Activated effector memory CD4-positive, alpha-beta T cell treated with anti-CD3 and anti-CD28 coated beads, Interleukin-2, amount 50 U/mL, for 16 hours (primary cell): Measurements from ENCODE around the gene LPAR2.

Experiments
- DNase-seq: peaks from one replicate; pipeline ENCODE4 v3.0.0-alpha.2; 2020

Gene LPAR2

DNA sequence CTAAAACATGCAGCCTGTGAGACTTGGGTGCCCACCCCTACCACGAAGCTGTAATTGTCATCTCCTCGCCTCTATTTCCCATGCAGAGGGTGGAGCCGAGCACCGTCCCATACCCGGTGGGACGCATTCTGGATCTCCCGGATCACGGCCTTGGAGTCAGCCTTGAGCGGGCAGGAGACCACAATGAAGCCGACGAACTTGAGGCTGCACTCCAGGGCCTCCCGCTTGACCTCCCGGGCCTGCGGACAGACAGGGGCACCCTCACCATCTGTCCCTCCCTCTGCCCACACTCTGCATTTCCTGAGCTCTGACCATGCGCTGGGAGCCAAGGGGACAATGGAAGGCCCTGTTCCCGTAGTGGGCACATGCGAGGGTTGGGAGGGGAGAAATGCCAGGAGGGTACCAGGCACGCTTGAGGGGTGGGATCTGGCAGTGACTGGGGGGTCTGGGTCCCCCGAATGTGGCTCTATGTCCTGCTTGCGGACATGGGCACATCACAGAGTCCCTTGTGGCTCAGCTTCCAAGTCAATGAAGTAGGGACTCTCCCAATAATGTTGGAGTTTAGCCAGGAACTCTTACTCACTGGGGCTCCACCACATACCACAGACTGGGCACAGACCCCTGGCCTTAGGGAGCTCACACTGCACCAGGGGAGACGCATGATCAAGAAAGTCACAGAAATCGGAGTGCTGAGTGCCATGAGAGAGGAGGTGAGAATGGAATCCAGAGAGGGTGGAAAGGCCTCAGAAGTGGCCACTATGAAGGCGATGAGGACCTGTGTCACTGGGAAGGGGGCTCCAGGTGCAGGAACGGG is 24.7 kb upstream of the LPAR2 start:
- DNase-seq, result no peak

DNA sequence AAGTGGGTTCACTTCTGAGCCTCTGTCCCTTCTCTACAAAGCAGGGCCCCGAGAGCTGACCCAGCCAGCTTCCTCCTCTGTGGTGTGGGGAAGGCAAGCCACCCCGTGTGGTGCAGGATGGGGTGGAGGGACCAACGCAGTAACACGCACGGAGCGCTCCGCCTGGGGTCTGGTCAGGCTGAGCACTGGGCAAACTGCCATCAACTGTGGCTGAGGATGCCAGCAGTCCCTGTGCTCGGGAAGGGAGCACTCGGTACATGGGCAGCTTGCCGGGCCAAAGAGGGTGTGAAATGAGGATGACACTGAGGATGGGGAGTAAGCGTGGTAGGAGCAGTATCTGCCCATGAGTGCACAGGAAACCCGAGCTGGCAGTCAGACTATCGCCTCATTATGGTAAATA is 23.1 kb upstream of the LPAR2 start:
- no peak for DNase-seq

DNA sequence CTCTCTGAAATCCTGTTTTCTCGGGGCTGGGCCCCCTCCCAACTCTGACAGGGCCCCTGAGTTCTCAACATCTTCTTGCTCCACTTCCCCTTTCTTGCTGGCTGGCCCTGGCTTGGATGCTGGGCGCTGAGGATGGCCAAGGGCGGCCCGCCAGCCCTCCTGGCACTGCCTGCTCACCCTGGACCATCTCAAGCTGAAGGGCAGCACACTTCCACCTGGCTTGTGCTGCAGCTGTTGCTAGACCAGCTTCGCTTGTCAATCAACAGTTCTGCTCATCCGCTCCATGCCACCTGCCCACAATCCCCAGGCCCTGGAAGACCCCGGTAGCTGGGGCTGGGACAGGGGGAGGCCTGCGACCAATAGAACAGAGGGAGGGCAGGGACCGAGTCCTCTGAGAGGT is 22.3 kb upstream of the LPAR2 start:
- no peak for DNase-seq

- DNase-seq, result no peak
These were observed 21.6 kb upstream of the LPAR2 start for GRCh38 chr19:19649580-19649995.

DNA sequence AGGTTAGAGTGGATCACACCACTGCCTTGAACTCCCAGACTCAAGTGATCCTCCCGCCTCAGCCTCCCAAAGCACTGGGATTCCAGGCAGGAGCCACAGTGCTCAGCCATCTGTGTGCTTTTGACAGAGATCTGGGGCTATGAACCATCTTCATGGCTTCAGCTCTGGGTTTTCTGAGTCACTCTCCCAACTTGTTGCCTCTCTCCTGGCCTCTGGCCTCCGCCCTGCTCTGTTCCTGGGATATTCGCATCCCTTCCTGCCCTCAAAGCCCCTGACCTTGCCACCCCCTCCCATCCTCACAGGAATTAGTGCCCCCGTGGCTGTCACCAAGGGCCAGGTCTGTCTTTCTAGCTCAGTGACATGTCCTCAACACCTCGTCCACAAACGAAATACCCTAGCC is 21.1 kb upstream of the LPAR2 start:
- DNase-seq, result no peak

- DNase-seq, result peak; percentile 61
These were observed 19.2 kb upstream of the LPAR2 start for GRCh38 chr19:19647037-19647835.

GRCh38 chr19:19645233-19645870 is 17.3 kb upstream of the LPAR2 start:
- DNase-seq, result no peak

GRCh38 chr19:19644054-19644388 is 16.0 kb upstream of the LPAR2 start:
- no peak for DNase-seq

DNA sequence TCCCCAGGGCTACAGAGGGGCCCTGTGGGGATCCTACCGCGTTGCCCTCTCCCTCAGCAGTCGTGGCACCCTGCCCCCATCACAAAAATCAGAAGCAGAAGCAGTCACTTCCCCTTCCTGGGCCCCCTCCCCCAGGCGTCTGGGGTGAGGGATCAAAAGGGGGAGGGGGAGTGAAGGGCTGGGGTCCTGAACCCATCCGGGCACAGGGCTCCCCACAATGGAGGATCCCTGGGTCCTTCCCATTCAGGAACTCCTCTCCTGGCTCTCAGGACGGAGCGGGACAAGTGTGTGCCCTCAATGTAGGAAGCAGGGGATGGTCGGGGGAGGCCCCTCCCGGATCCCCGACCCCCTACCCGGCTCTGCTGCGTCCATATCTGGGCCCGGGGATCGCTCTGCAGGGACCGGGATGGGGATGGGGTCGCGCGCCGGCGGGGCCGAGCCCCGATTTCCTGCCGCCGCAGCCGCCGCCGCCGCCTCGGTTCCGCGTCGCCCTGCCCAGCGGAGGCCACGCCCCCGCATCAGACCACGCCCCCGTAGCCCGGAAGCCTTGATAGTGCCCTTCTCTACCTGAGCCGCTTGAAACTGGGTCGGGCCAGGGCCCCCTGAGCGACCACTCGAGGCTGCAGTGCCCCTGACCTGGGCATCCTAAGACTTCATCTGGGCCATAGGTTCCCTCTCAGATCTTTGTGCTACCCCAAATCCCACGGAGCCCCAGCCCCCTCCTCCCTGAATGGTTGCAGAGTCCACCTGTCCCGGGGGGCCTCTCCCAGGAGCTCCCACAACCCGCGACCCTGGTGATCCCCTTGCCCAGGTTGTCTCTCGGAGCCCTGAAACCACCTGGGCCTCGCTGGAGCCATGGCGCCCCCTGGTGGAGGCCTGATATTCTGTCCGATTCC is 15.4 kb upstream of the LPAR2 start, which contains the start of gene GMIP:
TSS of gene GMIP (minus strand) at position 500 of the 896 bp plus-strand sequence. CDS start at position 372, 128 bp downstream.
- DNase-seq, result peak; percentile 94

DNA sequence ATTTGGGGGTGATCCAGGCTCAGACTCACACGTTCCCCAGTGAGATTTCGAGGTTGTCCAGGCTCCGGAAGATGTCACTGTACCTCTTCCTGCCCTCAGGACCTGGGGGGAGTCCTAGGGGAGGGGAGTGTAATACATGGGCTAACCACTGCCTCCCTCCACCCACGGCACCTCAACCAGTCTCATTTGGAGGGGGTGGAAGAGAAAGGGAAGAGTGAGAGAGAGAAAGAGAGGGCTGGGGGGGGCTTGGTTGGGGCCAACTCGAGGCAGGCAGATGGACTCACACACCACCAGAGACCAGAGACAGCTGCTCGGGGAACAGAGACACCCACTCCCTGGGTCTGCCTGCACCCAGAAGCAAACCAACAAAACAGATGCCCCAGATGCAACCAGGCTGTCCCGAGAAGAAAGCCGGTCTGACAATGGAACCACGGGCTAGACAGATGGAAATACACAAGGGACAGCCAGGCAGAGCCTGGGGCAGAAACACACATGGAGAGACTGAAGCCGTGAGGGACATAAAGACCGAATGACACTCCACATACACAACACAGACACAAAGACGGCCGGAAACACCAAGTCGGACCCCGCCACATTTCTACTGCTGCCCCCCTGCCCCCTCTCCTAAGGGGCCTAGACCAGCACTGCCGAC is 14.6 kb upstream of the LPAR2 start:
- peak; percentile 79 for DNase-seq

GRCh38 chr19:19637523-19638251 is 9.7 kb upstream of the LPAR2 start:
- DNase-seq, result no peak

- DNase-seq, result no peak
These were observed 9.1 kb upstream of the LPAR2 start for GRCh38 chr19:19637186-19637522.

DNA sequence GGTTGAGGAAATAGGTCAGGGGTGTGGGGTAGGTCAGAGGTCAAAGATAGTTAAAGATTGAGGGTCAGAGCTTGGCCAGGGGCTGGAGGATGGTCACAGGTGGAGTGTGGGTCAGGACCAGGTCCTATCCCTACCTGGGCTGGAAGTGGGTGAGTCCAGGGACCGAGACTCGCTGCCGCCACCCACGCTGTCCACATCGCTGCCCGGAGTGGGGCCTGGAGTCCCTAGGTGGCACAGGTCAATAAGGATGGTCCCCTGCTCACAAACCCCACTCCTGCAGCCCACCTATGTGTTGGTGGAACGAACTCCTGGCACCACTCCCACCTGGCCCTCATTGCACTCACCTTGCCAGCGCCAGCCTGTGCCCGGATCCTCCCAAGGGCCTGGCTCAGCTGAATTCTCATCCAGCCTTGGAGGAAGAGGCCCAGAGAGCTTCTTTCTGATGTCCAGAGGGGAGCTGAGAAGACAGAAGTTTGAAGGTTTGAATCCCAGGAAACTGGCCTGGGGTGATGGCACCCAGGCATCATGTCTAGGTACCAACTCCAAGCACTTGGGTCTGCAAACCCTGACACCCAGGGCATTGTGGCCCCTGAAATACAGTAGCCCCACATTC is 8.7 kb upstream of the LPAR2 start:
- no peak for DNase-seq

DNA sequence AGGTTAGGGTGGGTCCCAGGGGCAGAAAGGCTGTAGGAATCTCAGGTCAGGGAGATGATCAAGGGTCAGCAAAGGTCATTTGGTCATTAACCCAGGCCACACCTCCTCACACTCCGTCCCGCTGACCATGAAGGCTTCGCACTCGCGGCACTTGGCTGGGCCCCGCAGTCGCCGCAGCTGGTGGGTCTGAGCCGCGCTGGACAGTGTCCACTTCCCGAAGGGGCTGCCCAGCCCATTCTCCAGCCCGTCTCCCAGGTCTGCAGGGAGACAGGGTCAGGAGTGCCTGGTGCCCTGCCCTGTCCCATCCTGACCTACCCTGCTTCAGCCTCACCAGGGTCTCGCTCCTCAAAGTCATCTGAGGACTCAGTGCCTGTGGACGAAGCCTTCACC is 7.3 kb upstream of the LPAR2 start:
- no peak for DNase-seq

- no peak for DNase-seq
These were observed 6.7 kb upstream of the LPAR2 start for GRCh38 chr19:19634516-19635312.

DNA sequence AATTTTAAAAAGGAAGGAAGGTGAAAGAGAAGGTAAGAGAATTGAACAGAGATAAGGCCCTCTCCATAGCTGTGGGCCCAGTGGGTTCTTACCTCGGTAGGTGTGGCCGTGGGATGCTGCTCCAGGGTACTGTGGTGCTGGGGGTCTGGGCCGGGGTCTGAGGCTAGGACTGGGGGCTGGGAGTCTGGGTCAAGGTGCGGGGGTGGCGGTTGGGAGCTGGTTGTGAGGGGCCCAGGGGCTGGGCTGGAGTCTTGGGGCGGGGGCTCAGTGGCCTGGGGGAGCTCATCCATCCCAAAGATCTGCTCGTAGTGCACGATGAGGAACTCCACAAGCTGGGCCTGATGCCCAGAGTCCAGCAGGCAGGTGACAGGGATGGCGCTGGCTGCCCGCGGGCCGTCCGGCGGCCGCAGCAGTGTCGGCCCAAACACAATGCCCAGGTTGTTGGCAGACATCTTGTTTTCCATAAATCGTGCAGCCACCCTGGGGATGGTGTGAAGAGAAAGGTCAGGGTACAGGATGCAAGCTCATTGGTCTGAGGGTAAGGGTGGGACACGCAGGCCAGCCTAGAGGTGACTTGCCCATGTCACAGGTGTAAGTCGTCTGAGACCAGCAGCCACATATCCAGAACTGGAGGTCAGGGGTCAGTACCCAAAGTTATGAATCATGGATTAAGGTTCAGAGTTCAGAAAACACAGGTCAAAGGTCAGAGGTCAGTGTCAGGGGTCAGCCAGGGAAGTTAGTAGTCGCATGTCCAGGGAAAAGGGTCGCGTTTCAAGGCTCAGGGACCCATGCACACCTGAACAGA is 5.9 kb upstream of the LPAR2 start:
- no peak for DNase-seq

GRCh38 chr19:19632661-19633060 is 4.6 kb upstream of the LPAR2 start:
- no peak for DNase-seq

GRCh38 chr19:19631346-19631745 is 3.3 kb upstream of the LPAR2 start:
- no peak for DNase-seq

GRCh38 chr19:19630426-19630825 is 2.4 kb upstream of the LPAR2 start:
- no peak for DNase-seq
